Measurements from ENCODE around the gene PGA4. TPM values are rescaled to one million over a fixed set of nuclear protein-coding genes. Genes with fewer than 3 reads are reported as not detected.
"Not testable (repeated sequence)": the region's sequence is repeated elsewhere in the genome, so short reads cannot be mapped to it uniquely, and the experiment has no call there.

Gene PGA4
- total RNA-seq, 1 donor from 2014 or later, result 0.67 TPM

DNA sequence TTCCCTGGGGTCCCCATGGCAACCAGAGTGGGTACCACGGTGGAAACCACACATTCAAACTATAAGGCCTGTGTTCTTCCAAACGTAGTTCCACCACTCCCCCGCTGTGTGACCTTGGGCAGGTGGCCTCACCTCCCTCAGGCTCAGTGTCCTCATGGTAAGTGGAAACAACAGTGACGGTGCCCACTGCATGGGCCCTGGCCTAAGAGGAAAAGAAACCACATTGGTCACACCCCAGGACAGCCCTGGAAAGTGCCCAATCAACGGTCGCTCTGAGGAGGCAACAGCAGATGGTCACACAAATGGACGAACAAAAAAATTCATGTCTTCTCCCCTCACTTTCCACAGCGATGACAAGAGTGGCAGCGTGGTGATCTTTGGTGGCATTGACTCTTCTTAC lies 25.9 kb downstream of the PGA4 start:
- H3K4me1 ChIP-seq; H3K9me3 ChIP-seq; H3K36me3 ChIP-seq; ATAC-seq; H3K27ac ChIP-seq; H3K27me3 ChIP-seq; H3K4me3 ChIP-seq; intact Hi-C loops (cut with DNase I): not testable (repeated sequence)
- peak; percentile 30 for DNase-seq

DNA sequence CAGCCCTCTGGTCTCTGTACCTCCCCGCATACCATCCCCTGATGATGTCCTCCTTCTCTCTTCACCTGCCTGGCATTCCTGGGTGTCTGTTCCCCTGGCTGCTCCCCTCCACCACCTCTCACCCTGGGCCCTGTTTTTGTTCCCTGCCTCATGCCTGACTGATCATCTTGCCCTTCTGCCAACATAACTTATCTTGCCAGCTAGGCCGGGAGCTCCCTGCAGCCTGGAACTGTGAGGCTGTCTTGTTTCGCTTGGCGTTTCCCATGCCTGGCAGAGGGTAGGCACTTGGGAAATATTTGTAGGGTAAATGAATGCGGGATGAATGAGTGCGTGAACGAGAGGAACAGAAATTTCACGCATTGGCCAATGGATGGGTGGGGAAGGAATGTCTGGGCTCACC lies 27.1 kb downstream of the PGA4 start:
- H3K4me3 ChIP-seq; H3K27me3 ChIP-seq; H3K9me3 ChIP-seq; intact Hi-C loops (cut with DNase I); H3K4me1 ChIP-seq; ATAC-seq; H3K27ac ChIP-seq; H3K36me3 ChIP-seq: not testable (repeated sequence)
- peak; percentile 29 for DNase-seq

DNA sequence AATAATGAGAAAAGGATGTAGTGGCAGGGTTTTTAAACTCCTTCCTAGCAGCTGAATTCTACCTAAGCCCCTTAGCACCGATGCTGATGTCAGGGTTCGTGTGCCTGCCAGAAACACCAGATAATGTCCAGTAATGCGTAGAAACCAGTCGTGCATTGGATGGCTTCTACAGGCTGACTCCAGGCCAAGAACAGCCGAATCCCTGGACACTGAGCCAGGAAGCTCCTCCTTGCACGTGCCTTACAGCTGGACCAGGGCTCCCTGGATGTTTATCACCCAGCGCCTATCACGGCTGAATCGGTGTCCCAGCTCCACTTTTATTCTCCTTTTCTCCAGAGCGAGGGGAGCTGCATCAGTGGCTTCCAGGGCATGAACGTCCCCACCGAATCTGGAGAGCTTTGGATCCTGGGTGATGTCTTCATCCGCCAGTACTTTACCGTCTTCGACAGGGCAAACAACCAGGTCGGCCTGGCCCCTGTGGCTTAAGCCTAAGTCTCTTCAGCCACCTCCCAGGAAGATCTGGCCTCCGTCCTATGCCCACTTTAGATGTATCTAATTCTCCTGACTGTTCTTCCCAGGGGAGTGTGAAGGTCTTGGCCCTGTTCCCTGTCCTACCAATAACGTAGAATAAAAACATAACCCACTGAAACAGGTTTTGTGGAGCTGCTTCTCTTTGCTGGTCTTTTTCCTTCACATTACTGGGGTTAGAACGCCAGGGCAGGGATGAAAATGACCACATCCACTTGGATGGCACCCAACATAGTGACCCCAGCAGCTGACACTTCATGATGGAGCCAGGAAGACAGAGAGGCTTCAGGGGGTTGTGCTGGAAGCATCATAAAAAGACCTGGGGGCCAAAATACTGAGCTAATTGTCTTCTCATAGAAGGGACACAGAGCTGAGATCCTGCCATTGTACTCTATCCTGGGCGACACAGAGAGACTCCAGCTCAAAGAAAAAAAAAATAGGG lies 28.9 kb downstream of the PGA4 start:
- H3K27ac ChIP-seq; intact Hi-C loops (cut with DNase I); H3K36me3 ChIP-seq; ATAC-seq; H3K4me1 ChIP-seq; H3K27me3 ChIP-seq; H3K4me3 ChIP-seq; H3K9me3 ChIP-seq: not testable (repeated sequence)
- DNase-seq, result peak; percentile 2

DNA sequence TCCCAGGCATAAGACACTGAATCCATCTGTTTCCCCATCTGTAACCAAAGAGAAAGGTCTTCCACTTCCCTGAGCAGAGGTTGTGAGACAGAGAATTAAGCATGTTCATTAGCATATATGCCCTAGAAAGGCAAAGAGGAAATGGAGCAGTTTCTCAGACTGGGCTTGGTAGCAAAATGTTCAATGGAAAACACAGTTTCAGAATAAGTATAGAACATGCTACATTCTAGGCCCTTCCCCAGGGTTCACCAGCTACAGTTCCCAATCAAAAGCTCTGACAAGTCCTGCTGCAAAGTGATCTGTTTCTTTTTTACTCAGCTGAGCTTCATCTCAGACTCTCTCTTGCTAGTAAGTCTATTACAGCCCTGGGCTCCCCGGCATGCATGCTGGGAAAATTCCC lies 30.2 kb downstream of the PGA4 start:
- H3K9me3 ChIP-seq; H3K27ac ChIP-seq; H3K27me3 ChIP-seq; H3K4me3 ChIP-seq; ATAC-seq; intact Hi-C loops (cut with DNase I); H3K36me3 ChIP-seq; DNase-seq; H3K4me1 ChIP-seq: not testable (repeated sequence)

DNA sequence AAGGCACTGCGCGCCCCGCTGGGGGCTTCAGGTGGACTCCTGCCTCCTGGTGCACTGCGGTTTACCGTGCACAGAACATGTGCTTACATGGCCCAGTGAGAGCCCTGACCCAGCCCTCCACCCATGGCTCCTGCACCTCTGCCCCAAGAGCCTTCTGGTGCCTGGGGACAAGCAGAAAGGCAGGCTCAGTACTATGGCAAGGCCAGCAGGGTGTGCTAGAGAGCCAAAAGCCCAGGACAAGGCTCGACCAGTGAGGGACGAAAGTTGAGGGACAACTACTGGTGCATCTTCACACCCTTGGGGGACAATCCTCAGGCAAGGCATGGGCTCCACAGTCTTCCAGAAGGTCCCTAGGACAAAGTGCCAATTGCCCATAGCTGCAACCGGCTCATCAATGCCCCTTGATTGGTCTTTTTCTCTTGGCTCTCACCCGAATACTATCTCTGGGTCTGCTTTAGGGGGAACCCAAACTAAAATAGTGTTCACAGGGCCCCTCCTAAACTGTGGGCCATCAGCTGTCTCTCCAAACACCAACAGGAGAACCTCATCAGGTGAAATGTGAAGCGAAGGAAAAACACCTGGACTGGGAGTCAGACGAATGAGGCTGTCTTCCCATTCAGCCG lies 32.4 kb downstream of the PGA4 start:
- peak; percentile 92 for ATAC-seq
- no peaks in the 10 kb centered on the region for H3K27me3 ChIP-seq
- peak; percentile 77 for DNase-seq
- intact Hi-C loops (cut with DNase I), result no loop called here
- no peaks in the 10 kb centered on the region for H3K36me3 ChIP-seq
- H3K4me3 ChIP-seq, result no peak overlapping the region
- TF ChIP-seq, protein P1, sequence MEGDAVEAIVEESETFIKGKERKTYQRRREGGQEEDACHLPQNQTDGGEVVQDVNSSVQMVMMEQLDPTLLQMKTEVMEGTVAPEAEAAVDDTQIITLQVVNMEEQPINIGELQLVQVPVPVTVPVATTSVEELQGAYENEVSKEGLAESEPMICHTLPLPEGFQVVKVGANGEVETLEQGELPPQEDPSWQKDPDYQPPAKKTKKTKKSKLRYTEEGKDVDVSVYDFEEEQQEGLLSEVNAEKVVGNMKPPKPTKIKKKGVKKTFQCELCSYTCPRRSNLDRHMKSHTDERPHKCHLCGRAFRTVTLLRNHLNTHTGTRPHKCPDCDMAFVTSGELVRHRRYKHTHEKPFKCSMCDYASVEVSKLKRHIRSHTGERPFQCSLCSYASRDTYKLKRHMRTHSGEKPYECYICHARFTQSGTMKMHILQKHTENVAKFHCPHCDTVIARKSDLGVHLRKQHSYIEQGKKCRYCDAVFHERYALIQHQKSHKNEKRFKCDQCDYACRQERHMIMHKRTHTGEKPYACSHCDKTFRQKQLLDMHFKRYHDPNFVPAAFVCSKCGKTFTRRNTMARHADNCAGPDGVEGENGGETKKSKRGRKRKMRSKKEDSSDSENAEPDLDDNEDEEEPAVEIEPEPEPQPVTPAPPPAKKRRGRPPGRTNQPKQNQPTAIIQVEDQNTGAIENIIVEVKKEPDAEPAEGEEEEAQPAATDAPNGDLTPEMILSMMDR (IDR thresholded peaks at IDR 0.05), result peak; percentile 82
- H3K4me1 ChIP-seq, result no peaks in the 10 kb centered on the region
- no peak overlapping the region for H3K27ac ChIP-seq
- H3K9me3 ChIP-seq, result no peaks in the 10 kb centered on the region

DNA sequence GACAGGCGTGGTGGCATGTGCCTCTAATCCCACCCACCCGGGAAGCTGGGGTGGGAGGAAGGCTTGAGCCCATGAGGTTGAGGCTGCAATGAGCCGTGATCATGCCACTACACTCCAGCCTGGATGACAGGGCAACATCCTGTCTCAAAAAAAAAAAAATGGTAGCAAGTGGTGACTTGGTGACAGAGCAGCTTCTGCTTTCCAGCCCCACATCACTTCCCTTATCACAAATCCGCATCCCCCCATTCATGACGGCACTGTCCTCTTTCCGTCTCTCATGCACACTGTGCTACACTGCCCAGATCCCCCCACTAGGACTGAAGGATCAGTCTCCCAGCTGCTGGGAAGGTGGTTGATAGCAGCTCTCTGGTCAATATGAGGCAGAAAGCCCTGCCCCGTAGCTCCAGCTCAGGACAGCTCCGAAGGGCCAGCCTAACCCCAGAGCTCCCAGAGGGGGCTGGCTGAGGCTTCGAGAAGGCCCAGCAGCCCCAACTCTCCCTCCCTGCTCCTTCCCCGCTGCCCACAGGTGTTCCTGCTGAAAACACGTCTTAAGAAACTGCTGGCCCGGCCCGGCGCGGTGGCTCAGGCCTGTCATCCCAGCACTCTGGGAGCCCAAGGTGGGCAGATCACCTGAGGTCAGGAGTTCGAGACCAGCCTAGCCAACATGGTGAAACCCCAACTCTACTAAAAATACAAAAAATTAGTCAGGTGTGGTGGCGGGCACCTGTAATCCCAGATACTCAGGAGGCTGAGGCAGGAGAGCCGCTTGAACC lies 34.7 kb downstream of the PGA4 start:
- H3K4me3 ChIP-seq, result no peak overlapping the region
- TF ChIP-seq, protein P1 (IDR thresholded peaks at IDR 0.05), result no peak
- H3K4me1 ChIP-seq, result no peaks in the 10 kb centered on the region
- no peaks in the 10 kb centered on the region for H3K27me3 ChIP-seq
- H3K36me3 ChIP-seq, result no peaks in the 10 kb centered on the region
- H3K9me3 ChIP-seq, result no peaks in the 10 kb centered on the region
- peak; percentile 35 for ATAC-seq
- intact Hi-C loops (cut with DNase I), result no loop called here
- H3K27ac ChIP-seq, result no peak overlapping the region
- no peak for DNase-seq

DNA sequence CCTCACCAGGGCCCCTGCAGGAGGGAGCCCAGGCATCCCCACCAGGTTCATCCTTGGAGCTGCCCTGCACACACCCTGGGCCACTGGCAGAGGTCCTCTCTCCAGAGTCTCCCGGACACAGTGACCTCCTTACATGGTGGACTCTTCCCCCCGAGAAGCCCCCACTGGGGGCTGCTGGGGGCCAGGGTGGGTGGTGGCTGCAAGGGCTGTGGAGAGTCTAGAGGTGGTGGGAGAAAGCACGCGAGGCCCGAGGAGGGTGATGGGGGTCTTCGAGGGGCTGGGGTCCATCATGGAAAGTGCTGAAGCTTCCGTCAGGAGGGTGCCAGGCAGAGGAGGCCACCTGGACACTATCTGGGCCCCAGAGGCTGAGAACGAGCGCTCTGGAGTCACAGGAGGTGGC lies 36.4 kb downstream of the PGA4 start:
- Histone ChIP-seq H3K27me3 (no peaks in the 10 kb centered on the region), H3K36me3 (no peaks in the 10 kb centered on the region), H3K4me1 (no peaks in the 10 kb centered on the region), H3K9me3 (no peaks in the 10 kb centered on the region), H3K27ac (no peak overlapping the region), H3K4me3 (no peak overlapping the region)
- no peak for DNase-seq
- intact Hi-C loops (cut with DNase I), result no loop called here
- ATAC-seq, result peak; percentile 5
- TF ChIP-seq, protein P1 (IDR thresholded peaks at IDR 0.05), result no peak

All from upper lobe of right lung (tissue), 1 donor.